ENCODE results near the gene USP9X. TPM values are rescaled to one million over a fixed set of nuclear protein-coding genes. Genes with fewer than 3 reads are reported as not detected.
"Not testable (repeated sequence)": the region's sequence is repeated elsewhere in the genome, so short reads cannot be mapped to it uniquely, and the experiment has no call there.

Gene USP9X
- total RNA-seq, 2 experiments from 2014 or later, result 52.0 to 52.7 TPM

GRCh38 chrX:41177297-41177696, 92.1 kb downstream of the USP9X start:
- ChIA-PET POLR2A (interaction anchor here (0.6 to 0.7 kb wide), 2 partner anchors 10 to 38 kb away, joined by 5 to 9 read pairs; no protein-coding TSS in a partner anchor), CTCF (interaction anchor here (0.7 kb wide), 1 partner anchor 395 kb away, joined by 5 read pairs; no protein-coding TSS in a partner anchor)

GRCh38 chrX:41178201-41178600, 93.0 kb downstream of the USP9X start:
- ChIA-PET POLR2A (no interaction called here), CTCF (interaction anchor here (0.7 kb wide), 1 partner anchor 396 kb away, joined by 5 read pairs; no protein-coding TSS in a partner anchor)

GRCh38 chrX:41180194-41180908, 95.1 kb downstream of the USP9X start:
- CTCF ChIA-PET, result interaction anchor here (1.4 to 2.2 kb wide), 3 partner anchors 10 to 75 kb away, joined by 3 to 10 read pairs (median 5); no protein-coding TSS in a partner anchor
- POLR2A ChIA-PET, result no interaction called here

- ChIA-PET CTCF (no interaction called here), POLR2A (no interaction called here)
These were observed 99.1 kb downstream of the USP9X start for GRCh38 chrX:41184312-41184711.

- CTCF ChIA-PET, result not testable (repeated sequence)
- POLR2A ChIA-PET, result interaction anchor here (0.6 kb wide), 1 partner anchor 9 kb away, joined by 5 read pairs; no protein-coding TSS in a partner anchor
These were observed 101.7 kb downstream of the USP9X start for GRCh38 chrX:41186946-41187345.

GRCh38 chrX:41189156-41189555, 103.9 kb downstream of the USP9X start:
- CTCF ChIA-PET, result no interaction called here
- POLR2A ChIA-PET, result no interaction called here

GRCh38 chrX:41192880-41193279, 107.6 kb downstream of the USP9X start:
- POLR2A ChIA-PET, result no interaction called here
- CTCF ChIA-PET, result no interaction called here

- POLR2A ChIA-PET, result no interaction called here
- CTCF ChIA-PET, result no interaction called here
These were observed 113.2 kb downstream of the USP9X start for GRCh38 chrX:41198410-41198809.

- CTCF ChIA-PET, result no interaction called here
- POLR2A ChIA-PET, result no interaction called here
These were observed 115.5 kb downstream of the USP9X start for GRCh38 chrX:41200785-41201184.

- CTCF ChIA-PET, result no interaction called here
- POLR2A ChIA-PET, result no interaction called here
These were observed 124.6 kb downstream of the USP9X start for GRCh38 chrX:41209853-41210252.

- CTCF ChIA-PET, result no interaction called here
These were observed 139.4 kb downstream of the USP9X start for GRCh38 chrX:41224605-41225004.

GRCh38 chrX:41233988-41234387, 148.7 kb downstream of the USP9X start:
- POLR2A ChIA-PET, result no interaction called here

More at GRCh38 chrX:41224605-41225004, 139.4 kb downstream of the USP9X start:
- POLR2A ChIA-PET, result no interaction called here

GRCh38 chrX:41234471-41234870, 149.2 kb downstream of the USP9X start:
- CTCF ChIA-PET, result not testable (repeated sequence)

More at GRCh38 chrX:41233988-41234387, 148.7 kb downstream of the USP9X start:
- CTCF ChIA-PET, result no interaction called here

GRCh38 chrX:41234962-41235361, 149.7 kb downstream of the USP9X start:
- ChIA-PET CTCF (no interaction called here), POLR2A (no interaction called here)

More at GRCh38 chrX:41234471-41234870, 149.2 kb downstream of the USP9X start:
- POLR2A ChIA-PET, result not testable (repeated sequence)

GRCh38 chrX:41236629-41237028, 151.4 kb downstream of the USP9X start:
- CTCF ChIA-PET, result no interaction called here
- POLR2A ChIA-PET, result no interaction called here

- ChIA-PET CTCF (no interaction called here), POLR2A (no interaction called here)
These were observed 155.3 kb downstream of the USP9X start for GRCh38 chrX:41240509-41240908.

GRCh38 chrX:41241962-41242361, 156.7 kb downstream of the USP9X start:
- ChIA-PET POLR2A (interaction anchor here (0.6 kb wide), 1 partner anchor 24 kb away, joined by 5 read pairs; no protein-coding TSS in a partner anchor), CTCF (no interaction called here)

- CTCF ChIA-PET, result no interaction called here
- POLR2A ChIA-PET, result no interaction called here
These were observed 160.4 kb downstream of the USP9X start for GRCh38 chrX:41245641-41246040.

GRCh38 chrX:41250867-41251266, 165.6 kb downstream of the USP9X start:
- POLR2A ChIA-PET, result no interaction called here
- CTCF ChIA-PET, result no interaction called here

GRCh38 chrX:41257801-41258200, 172.6 kb downstream of the USP9X start:
- CTCF ChIA-PET, result no interaction called here

GRCh38 chrX:41258226-41258625, 173.0 kb downstream of the USP9X start:
- POLR2A ChIA-PET, result no interaction called here
- CTCF ChIA-PET, result no interaction called here

More at GRCh38 chrX:41257801-41258200, 172.6 kb downstream of the USP9X start:
- POLR2A ChIA-PET, result no interaction called here

- CTCF ChIA-PET, result no interaction called here
- POLR2A ChIA-PET, result no interaction called here
These were observed 173.6 kb downstream of the USP9X start for GRCh38 chrX:41258871-41259270.

Measured in activated CD8-positive, alpha-beta memory T cell treated with anti-CD3 and anti-CD28 coated beads for 36 hours (primary cell).